Tibial artery (tissue), 4 donors: ENCODE data around the gene MPO.

Experiments used
- DNase-seq, 2 donors: peaks; one replicate each; pipeline ENCODE4 v3.0.0-alpha.2; 2019
- H3K27ac ChIP-seq, 2 donors: fragments of 200-600 bp; sonication (generic) in 1 of 2; 1 replicate in 1 of 2; 2 replicates in 1 of 2; pipeline ENCODE4 v1.5.1; 2018 to 2019; ENCODE audit warnings: mild to moderate bottlenecking in 1 of 2
- H3K27me3 ChIP-seq, 2 donors: fragments of 200-600 bp; sonication (generic) in 1 of 2; one replicate each; pipeline versions ENCODE4 v1.5.1 to v1.6.0; 2016 to 2019
- H3K36me3 ChIP-seq, 3 donors: fragments of 200-600 bp; sonication (generic) in 2 of 3; one replicate each; pipeline ENCODE4 v1.5.1; 2016 to 2019; ENCODE audit warnings: mild to moderate bottlenecking in 2 of 3
- H3K4me1 ChIP-seq, 4 donors: fragments of 200-600 bp; sonication (generic) in 2 of 4; 1 replicate in 3 of 4; 2 replicates in 1 of 4; pipeline ENCODE4 v1.5.1; 2016 to 2019
- H3K4me3 ChIP-seq, 2 donors: fragments of 200-600 bp; sonication (generic) in 1 of 2; 1 replicate in 1 of 2; 2 replicates in 1 of 2; pipeline ENCODE4 v1.5.1; 2018 to 2019; ENCODE audit warnings: mild to moderate bottlenecking in 2 of 2
- H3K9me3 ChIP-seq, 3 donors: fragments of 200-600 bp; sonication (generic) in 1 of 3; one replicate each; pipeline ENCODE4 v1.5.1; 2016 to 2019
- CTCF ChIP-seq, 2 experiments: fragments of 200-600 bp in 1 of 2; fragments of 450-650 bp in 1 of 2; IDR thresholded peaks; one replicate each; pipeline ENCODE4 v1.5.1; 2017 to 2019; ENCODE audit warnings: antibody characterized with exemption in 2 of 2, mild to moderate bottlenecking in 1 of 2, moderate library complexity in 1 of 2
- intact Hi-C: fragments of 100-400 bp; cut with DNase I; formaldehyde crosslinking; loops from one replicate; pipeline ENCODE4 v1.15.0; 2023; ENCODE audit warnings: low total_unique reads

MPO gene

DNA sequence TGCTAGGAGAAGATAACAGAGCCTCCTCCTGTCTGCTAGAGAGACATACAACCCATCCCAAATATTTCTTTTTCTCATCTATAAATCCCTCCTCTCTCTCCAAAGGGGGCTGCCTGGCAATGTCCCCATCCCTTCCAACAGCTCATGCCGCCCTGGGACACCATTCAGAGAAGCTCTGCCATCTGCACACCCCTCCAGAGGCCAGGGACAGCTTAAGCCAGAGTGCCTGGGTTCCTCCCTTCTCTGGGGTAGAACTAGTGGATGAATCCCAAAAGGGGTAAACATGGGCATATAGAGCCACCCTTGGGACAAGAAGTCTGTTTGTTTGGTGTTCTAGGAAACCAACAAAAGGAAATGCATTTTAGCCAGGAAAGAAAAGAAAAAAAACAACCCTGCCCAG, 44.9 kb downstream of the MPO start:
- no peak for DNase-seq
- no peaks in the 10 kb centered on the region for H3K9me3 ChIP-seq
- peaks cover 0 to 41% of the 10 kb centered on the region in 2 donors for H3K27me3 ChIP-seq
- H3K36me3 ChIP-seq = no peaks in the 10 kb centered on the region
- no peak for TF ChIP-seq CTCF (IDR thresholded peaks at IDR 0.05)
- intact Hi-C loops = no loop called here
- no peaks in the 10 kb centered on the region for H3K4me1 ChIP-seq
- H3K4me3 ChIP-seq = no peak overlapping the region
- H3K27ac ChIP-seq = no peak overlapping the region

DNA sequence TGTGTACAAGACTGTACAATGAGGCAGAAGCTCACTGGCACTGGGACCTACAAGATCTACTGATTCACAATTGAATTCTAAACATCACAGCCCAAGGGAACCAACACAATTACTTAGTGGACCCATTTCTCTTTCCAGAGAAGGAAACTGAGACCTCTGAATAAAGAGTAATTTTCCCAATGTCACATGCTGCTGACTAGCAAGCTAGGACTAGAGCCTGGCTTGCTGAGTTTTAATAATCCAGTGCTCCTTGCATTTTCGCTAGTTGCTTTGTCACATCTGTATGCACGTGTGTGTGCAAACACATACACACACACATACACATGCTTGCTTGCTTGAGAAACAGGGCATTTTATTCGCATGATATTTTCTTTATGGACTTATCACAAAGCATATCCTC, 46.2 kb downstream of the MPO start:
- H3K36me3 ChIP-seq = no peaks in the 10 kb centered on the region
- no peak for TF ChIP-seq CTCF (IDR thresholded peaks at IDR 0.05)
- H3K9me3 ChIP-seq = no peaks in the 10 kb centered on the region
- H3K27ac ChIP-seq = no peak overlapping the region
- no peaks in the 10 kb centered on the region for H3K4me1 ChIP-seq
- DNase-seq = no peak
- H3K4me3 ChIP-seq = no peak overlapping the region
- peaks cover 0 to 41% of the 10 kb centered on the region in 2 donors for H3K27me3 ChIP-seq
- intact Hi-C loops = no loop called here

DNA sequence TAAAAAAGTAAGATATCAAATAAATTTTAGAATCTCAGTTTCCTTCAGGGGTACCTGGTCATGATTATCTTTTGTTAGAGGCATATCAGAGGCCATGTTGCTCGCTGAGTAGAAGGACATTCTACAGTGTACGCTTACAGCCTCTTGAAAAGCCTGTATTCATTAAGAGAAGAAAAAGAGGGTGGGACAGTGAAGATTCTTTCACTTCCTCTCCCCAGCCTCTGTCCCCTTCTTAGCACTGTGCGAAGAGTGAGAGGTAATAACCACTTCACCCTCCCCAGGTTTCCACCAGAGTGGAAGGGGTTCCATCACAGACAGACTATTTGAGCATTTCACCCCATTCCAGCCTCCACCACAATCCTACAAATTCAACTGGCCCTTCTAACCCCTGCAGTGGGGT, 47.2 kb downstream of the MPO start:
- Histone ChIP-seq H3K27ac (no peak overlapping the region), H3K36me3 (no peaks in the 10 kb centered on the region), H3K4me1 (no peaks in the 10 kb centered on the region), H3K4me3 (no peak overlapping the region), H3K27me3 (peaks cover 0 to 42% of the 10 kb centered on the region in 2 donors), H3K9me3 (no peaks in the 10 kb centered on the region)
- intact Hi-C loops = no loop called here
- DNase-seq = no peak
- TF ChIP-seq CTCF (IDR thresholded peaks at IDR 0.05) = no peak

GRCh38 chr17:58232707-58233156, 48.0 kb downstream of the MPO start:
- no peak for TF ChIP-seq CTCF (IDR thresholded peaks at IDR 0.05)
- no peak overlapping the region for H3K4me3 ChIP-seq
- peaks cover 0 to 44% of the 10 kb centered on the region in 2 donors for H3K27me3 ChIP-seq
- DNase-seq = no peak
- intact Hi-C loops = no loop called here
- H3K36me3 ChIP-seq = no peaks in the 10 kb centered on the region
- no peaks in the 10 kb centered on the region for H3K4me1 ChIP-seq
- no peaks in the 10 kb centered on the region for H3K9me3 ChIP-seq
- no peak overlapping the region for H3K27ac ChIP-seq

GRCh38 chr17:58231641-58232040, 49.1 kb downstream of the MPO start:
- Histone ChIP-seq H3K27me3 (peaks cover 0 to 44% of the 10 kb centered on the region in 2 donors), H3K4me1 (no peaks in the 10 kb centered on the region), H3K27ac (no peak overlapping the region), H3K36me3 (no peaks in the 10 kb centered on the region), H3K9me3 (no peaks in the 10 kb centered on the region), H3K4me3 (no peak overlapping the region)
- DNase-seq = no peak
- TF ChIP-seq CTCF (IDR thresholded peaks at IDR 0.05) = no peak
- intact Hi-C loops = no loop called here

DNA sequence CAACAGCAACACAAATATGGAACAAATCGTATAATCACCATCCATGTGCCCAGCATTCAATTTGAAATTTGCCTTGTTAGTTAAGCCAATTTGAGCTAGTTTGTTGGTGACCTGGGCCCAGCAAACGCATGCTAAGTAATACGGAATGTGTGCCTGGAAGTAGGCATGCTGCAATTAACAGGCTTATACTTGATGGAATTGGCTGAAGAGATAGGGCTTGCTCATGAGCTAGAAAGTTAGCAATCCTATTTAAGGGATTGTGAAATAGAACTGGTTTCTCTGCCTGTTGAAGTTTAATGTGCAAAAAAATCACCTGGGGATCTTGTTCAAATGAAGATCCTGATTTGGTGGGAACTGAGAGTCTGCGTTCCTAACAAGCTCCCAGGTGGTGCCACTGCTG, 50.9 kb downstream of the MPO start:
- Histone ChIP-seq H3K36me3 (no peaks in the 10 kb centered on the region), H3K27ac (no peak overlapping the region), H3K9me3 (no peaks in the 10 kb centered on the region), H3K4me3 (no peak overlapping the region), H3K4me1 (no peaks in the 10 kb centered on the region), H3K27me3 (peaks cover 0 to 41% of the 10 kb centered on the region in 2 donors)
- intact Hi-C loops = no loop called here
- no peak for TF ChIP-seq CTCF (IDR thresholded peaks at IDR 0.05)
- no peak for DNase-seq
